Sigmoid colon (tissue), 7 donors: ENCODE measurements around the gene UTP25. TPM values are rescaled to one million over a fixed set of nuclear protein-coding genes. Genes with fewer than 3 reads are reported as not detected.

Source experiments
- DNase-seq: peaks from one replicate; pipeline ENCODE4 v3.0.0-alpha.2; 2019
- H3K27ac ChIP-seq, 4 donors: fragments of 200-600 bp; sonication (generic); one replicate each; pipeline ENCODE4 v1.5.1; 2016 to 2019; ENCODE audit warnings: mild to moderate bottlenecking in 1 of 4
- H3K27me3 ChIP-seq, 3 donors: fragments of 200-600 bp; sonication (generic); one replicate each; pipeline ENCODE4 v1.5.1; 2019; ENCODE audit warnings: mild to moderate bottlenecking in 1 of 3
- H3K36me3 ChIP-seq, 4 donors: fragments of 200-600 bp; sonication (generic); one replicate each; pipeline ENCODE4 v1.5.1; 2016 to 2019
- H3K4me1 ChIP-seq, 4 donors: fragments of 200-600 bp; sonication (generic); one replicate each; pipeline ENCODE4 v1.5.1; 2017 to 2019
- H3K4me3 ChIP-seq, 4 donors: fragments of 200-600 bp; sonication (generic); one replicate each; pipeline ENCODE4 v1.5.1; 2017 to 2019; ENCODE audit warnings: mild to moderate bottlenecking in 2 of 4, moderate library complexity in 1 of 4
- H3K9me3 ChIP-seq, 4 donors: fragments of 200-600 bp in 3 of 4; sonication (generic) in 3 of 4; one replicate each; pipeline versions ENCODE4 v1.5.1 to v1.6.1; 2013 to 2019
- EP300 ChIP-seq, 4 donors: sonication (generic); formaldehyde crosslinking; IDR thresholded peaks; one replicate each; pipeline ENCODE4 v1.6.1; 2017; ENCODE audit warnings: antibody characterized with exemption in 4 of 4
- POLR2A ChIP-seq, 2 donors: fragments of 450-650 bp; IDR thresholded peaks; one replicate each; pipeline ENCODE4 v1.6.1; 2016; ENCODE audit warnings: antibody characterized with exemption in 2 of 2, mild to moderate bottlenecking in 2 of 2, moderate library complexity in 2 of 2
- POLR2AphosphoS5 ChIP-seq, 4 donors: sonication (generic); formaldehyde crosslinking; IDR thresholded peaks; one replicate each; pipeline ENCODE4 v1.6.1; 2017; ENCODE audit warnings: antibody characterized with exemption in 4 of 4
- WGBS, 2 donors: extraction: QIAGEN DNeasy Blood & Tissue Kit; methylation state at CpG; one replicate each; pipeline ENCODE4 v1.1.7; 2013; 5-methylcytosine and 5-hydroxymethylcytosine counted together
- intact Hi-C: fragments of 100-400 bp; cut with DNase I; formaldehyde crosslinking; loops from one replicate; pipeline ENCODE4 v1.15.1; 2023
- polyA plus RNA-seq, 3 donors: library from polyadenylated mRNA; stranded (reverse); fragments of 200-250 nt; gene quantifications; one replicate each; pipeline ENCODE4 v1.2.3, GENCODE V29; 2013
- total RNA-seq, 4 donors: library from RNA; depleted of rRNA; stranded (reverse); fragments of >200 nt; gene quantifications; one replicate each; pipeline ENCODE4 v1.1.0, GENCODE V29; 2016
- TF ChIP-seq, protein P1 (sequence below), 4 experiments: fragments of 450-650 bp in 3 of 4; fragments of 200-600 bp in 1 of 4; IDR thresholded peaks; one replicate each; pipeline ENCODE4 v1.5.1; 2016 to 2019; ENCODE audit warnings: antibody characterized with exemption in 4 of 4, mild to moderate bottlenecking in 3 of 4, moderate library complexity in 2 of 4
- donor health status: healthy with polysubstance abuse.
- donor health status: Bipolar disorder and iron deficiency.
- donor health status: healthy.

The UTP25 gene
- total and polyA plus RNA-seq, 7 donors: 1.2 to 8.6 (median 5.7) TPM

DNA sequence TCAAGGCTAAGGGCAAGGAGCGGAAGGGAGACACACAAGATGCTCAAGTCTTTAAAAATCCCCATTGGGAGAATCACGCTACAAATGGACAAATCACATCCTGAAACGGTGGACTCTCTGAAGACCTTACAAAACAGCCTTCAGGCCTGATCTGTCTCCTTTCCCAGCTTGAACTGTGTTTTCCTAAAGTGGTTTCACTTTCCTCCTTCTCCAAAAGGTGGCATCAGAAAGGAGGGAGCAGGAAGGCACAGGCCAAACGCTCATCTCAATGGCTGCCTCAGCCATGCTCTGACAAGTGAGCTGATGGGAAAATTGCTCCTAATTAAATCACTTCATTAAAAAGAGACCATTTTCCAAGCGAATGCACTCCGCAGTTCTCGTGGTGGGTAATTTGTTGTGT, 47.7 kb downstream of the UTP25 start:
- no peak overlapping the region for H3K27ac ChIP-seq
- DNase-seq: no peak
- no peak for TF ChIP-seq EP300 (IDR thresholded peaks at IDR 0.05)
- H3K4me3 ChIP-seq: no peak overlapping the region
- no peaks in the 10 kb centered on the region for H3K27me3 ChIP-seq
- intact Hi-C loops: no loop called here
- no peaks in the 10 kb centered on the region for H3K4me1 ChIP-seq
- no peaks in the 10 kb centered on the region for H3K36me3 ChIP-seq
- no peaks in the 10 kb centered on the region for H3K9me3 ChIP-seq
- 56 to 69% methylated on average over 7 of the region's 7 CpGs for WGBS, 2 donors

DNA sequence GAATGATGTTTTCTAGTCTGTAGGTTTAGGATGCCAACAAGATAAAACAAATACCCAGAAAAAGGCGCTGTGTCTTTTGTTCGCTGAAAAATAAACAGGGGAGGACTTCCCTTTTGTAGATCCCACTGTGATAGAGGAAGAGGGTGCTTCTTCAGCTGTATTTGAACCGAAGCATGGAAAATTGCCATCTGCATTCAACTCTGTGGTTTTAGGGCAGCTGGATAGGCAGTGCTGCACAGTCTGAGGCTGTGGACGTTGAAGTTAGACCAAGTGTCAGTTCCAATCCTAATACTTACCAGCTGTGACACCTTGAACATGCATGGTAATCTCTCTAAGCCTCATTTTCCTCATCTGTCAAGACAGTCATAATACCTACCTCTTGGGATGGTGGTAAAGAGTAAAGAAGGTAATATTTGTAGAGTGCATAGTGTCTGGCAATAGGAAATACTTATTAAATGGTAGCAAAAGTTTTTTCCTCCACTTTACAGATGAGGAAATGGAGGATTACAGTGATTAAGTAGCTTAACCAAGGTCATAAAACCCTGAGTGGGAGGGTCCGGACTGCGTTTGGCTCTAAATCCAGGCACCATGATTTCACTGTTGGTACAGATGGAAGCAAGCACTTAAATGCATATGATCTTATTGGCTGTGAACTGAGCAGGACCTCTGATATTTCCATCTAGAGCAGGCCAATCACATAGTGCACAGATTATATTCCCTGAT, 48.5 kb downstream of the UTP25 start:
- DNase-seq: no peak
- Histone ChIP-seq H3K27ac (no peak overlapping the region), H3K9me3 (no peaks in the 10 kb centered on the region), H3K27me3 (no peaks in the 10 kb centered on the region), H3K36me3 (no peaks in the 10 kb centered on the region), H3K4me1 (no peaks in the 10 kb centered on the region), H3K4me3 (no peak overlapping the region)
- TF ChIP-seq POLR2A (IDR thresholded peaks at IDR 0.05): no peak
- TF ChIP-seq, protein P1, sequence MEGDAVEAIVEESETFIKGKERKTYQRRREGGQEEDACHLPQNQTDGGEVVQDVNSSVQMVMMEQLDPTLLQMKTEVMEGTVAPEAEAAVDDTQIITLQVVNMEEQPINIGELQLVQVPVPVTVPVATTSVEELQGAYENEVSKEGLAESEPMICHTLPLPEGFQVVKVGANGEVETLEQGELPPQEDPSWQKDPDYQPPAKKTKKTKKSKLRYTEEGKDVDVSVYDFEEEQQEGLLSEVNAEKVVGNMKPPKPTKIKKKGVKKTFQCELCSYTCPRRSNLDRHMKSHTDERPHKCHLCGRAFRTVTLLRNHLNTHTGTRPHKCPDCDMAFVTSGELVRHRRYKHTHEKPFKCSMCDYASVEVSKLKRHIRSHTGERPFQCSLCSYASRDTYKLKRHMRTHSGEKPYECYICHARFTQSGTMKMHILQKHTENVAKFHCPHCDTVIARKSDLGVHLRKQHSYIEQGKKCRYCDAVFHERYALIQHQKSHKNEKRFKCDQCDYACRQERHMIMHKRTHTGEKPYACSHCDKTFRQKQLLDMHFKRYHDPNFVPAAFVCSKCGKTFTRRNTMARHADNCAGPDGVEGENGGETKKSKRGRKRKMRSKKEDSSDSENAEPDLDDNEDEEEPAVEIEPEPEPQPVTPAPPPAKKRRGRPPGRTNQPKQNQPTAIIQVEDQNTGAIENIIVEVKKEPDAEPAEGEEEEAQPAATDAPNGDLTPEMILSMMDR (IDR thresholded peaks at IDR 0.05): no peak
- no peak for TF ChIP-seq POLR2AphosphoS5 (IDR thresholded peaks at IDR 0.05)
- TF ChIP-seq EP300 (IDR thresholded peaks at IDR 0.05): no peak
- WGBS, 2 donors: 73 to 80% methylated on average over 6 of the region's 6 CpGs
- intact Hi-C loops: no loop called here

DNA sequence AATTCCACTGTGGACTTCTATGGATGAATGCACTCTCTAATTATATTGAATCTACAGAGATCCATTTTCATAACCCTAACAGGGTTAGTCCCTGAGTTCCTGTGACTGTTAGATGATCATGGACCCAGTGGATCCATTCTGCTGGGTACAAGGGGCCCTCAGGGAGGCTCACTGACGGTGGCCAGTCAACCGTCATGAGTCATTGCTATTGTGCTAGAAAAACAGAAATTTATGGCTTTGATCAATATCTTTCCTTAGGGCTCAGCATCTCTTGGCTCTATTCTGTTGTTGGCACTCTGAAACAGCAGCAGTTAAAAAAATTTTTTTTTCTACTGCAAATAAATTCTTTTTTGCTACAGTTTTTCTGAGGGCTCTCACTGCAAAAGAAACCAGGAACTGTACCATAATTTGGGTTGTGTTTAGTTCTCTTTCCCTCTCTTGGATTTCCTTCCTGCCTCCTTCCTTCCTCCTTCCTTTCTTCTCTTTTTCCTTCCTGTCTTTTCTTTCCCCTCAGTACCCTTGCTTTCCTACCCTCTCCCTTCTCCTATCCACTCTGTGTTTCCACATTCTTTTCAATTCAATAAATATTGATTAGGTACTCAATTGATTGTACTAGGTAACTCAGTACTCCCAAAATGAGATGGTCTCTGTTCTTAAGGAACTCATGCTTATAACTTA, 49.5 kb downstream of the UTP25 start:
- intact Hi-C loops: no loop called here
- TF ChIP-seq POLR2AphosphoS5 (IDR thresholded peaks at IDR 0.05) (no peak), POLR2A (IDR thresholded peaks at IDR 0.05) (no peak), EP300 (IDR thresholded peaks at IDR 0.05) (no peak)
- TF ChIP-seq, protein P1 (IDR thresholded peaks at IDR 0.05): no peak
- H3K36me3 ChIP-seq: no peaks in the 10 kb centered on the region
- no peak for DNase-seq
- H3K9me3 ChIP-seq: no peaks in the 10 kb centered on the region
- no peaks in the 10 kb centered on the region for H3K27me3 ChIP-seq
- H3K27ac ChIP-seq: no peak overlapping the region
- H3K4me1 ChIP-seq: no peaks in the 10 kb centered on the region
- H3K4me3 ChIP-seq: no peak overlapping the region
- WGBS, 2 donors: 53 to 65% methylated on average over 2 of the region's 2 CpGs

DNA sequence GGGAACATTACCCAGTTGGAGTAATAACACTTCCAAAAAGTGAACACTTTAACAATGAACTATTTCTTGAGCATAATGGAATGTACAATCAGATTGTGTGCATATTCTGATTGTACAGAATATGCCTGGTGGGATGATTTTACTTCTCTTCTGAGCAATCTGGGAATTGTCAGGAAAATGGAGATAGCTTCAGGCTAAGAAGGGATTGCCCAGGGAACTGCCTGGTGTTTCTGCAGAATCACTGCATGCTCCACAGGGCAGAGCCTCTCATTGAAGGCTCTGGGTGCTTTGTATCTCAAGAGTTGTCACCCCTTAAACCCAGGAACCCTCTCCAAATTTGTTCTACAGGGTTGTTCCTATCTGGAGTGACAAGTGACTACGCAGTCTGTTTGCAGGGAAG, 51.2 kb downstream of the UTP25 start:
- no peaks in the 10 kb centered on the region for H3K36me3 ChIP-seq
- WGBS, 2 donors: 86 to 95% methylated on average over 1 of the region's 1 CpG
- no peak overlapping the region for H3K27ac ChIP-seq
- TF ChIP-seq EP300 (IDR thresholded peaks at IDR 0.05) (no peak), POLR2AphosphoS5 (IDR thresholded peaks at IDR 0.05) (no peak), POLR2A (IDR thresholded peaks at IDR 0.05) (no peak)
- TF ChIP-seq, protein P1 (IDR thresholded peaks at IDR 0.05): no peak
- DNase-seq: no peak
- intact Hi-C loops: no loop called here
- H3K9me3 ChIP-seq: no peaks in the 10 kb centered on the region
- no peaks in the 10 kb centered on the region for H3K27me3 ChIP-seq
- H3K4me3 ChIP-seq: no peak overlapping the region
- H3K4me1 ChIP-seq: peaks cover 0 to 2% (median 0%) of the 10 kb centered on the region in 4 donors

DNA sequence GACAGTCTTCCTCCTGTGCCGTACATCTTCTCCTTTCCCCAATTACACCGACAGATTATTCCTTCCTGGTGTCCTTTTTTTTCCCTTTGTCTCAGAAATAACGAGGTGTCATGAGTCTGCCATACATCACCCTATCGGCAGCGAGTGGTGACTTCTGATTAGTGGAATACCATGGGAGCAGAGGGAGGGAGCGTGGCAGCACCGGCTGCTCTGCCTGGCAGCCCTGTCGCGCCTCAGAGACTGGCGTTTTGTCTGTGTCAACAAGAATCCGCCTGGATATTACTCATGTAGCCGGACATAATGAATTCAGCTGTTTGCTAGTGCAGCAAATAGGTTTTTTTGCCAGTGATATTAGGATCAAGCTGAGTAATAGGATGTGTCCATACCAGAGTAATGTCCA, 51.8 kb downstream of the UTP25 start:
- Histone ChIP-seq H3K4me1 (peaks cover 0 to 8% (median 3%) of the 10 kb centered on the region in 4 donors), H3K9me3 (no peaks in the 10 kb centered on the region), H3K4me3 (no peak overlapping the region), H3K36me3 (no peaks in the 10 kb centered on the region), H3K27me3 (no peaks in the 10 kb centered on the region), H3K27ac (no peak overlapping the region)
- intact Hi-C loops: no loop called here
- no peak for DNase-seq
- 53 to 75% methylated on average over 12 of the region's 12 CpGs for WGBS, 2 donors
- no peak for TF ChIP-seq EP300 (IDR thresholded peaks at IDR 0.05)
- TF ChIP-seq, protein P1 (IDR thresholded peaks at IDR 0.05): no peak
- TF ChIP-seq POLR2A (IDR thresholded peaks at IDR 0.05): no peak
- TF ChIP-seq POLR2AphosphoS5 (IDR thresholded peaks at IDR 0.05): no peak
